Fibroblast of lung (primary cell): ENCODE results near the gene CAMSAP2. TPM values are rescaled to one million over a fixed set of nuclear protein-coding genes. Genes with fewer than 3 reads are reported as not detected.

Source experiments
- DNase-seq, 2 donors: peaks; one replicate each; pipeline versions ENCODE4 v3.0.0 to v3.0.0-alpha.2; 2010; ENCODE audit warnings: low read depth in 2 of 2
- H2AFZ ChIP-seq: 2 replicates; pipeline ENCODE4 v1.5.1; 2012; ENCODE audit warnings: low read length, control low read depth, inconsistent platforms
- H3K27ac ChIP-seq: 2 replicates; pipeline ENCODE4 v1.5.1; 2011; ENCODE audit warnings: low read length, control low read depth; ENCODE audit not compliant: insufficient read depth
- H3K27me3 ChIP-seq: 2 replicates; pipeline ENCODE4 v1.5.1; 2011; ENCODE audit warnings: mild to moderate bottlenecking, low read length; ENCODE audit not compliant: control insufficient read depth, insufficient read depth
- H3K36me3 ChIP-seq: 2 replicates; pipeline ENCODE4 v1.5.1; 2011; ENCODE audit warnings: low read length; ENCODE audit not compliant: control insufficient read depth, insufficient read depth
- H3K4me1 ChIP-seq: 2 replicates; pipeline ENCODE4 v1.5.1; 2011; ENCODE audit warnings: low read length; ENCODE audit not compliant: control insufficient read depth, insufficient read depth; ENCODE audit errors: extremely low read depth
- H3K4me2 ChIP-seq: 2 replicates; pipeline ENCODE4 v1.5.1; 2011; ENCODE audit warnings: low read length, control low read depth; ENCODE audit not compliant: insufficient read depth; ENCODE audit errors: extremely low read depth
- H3K4me3 ChIP-seq, 4 experiments: fragments of 200-600 bp in 1 of 4; sonication (generic) in 1 of 4; replicated peaks in 1 of 4; 2 replicates each; pipeline ENCODE4 v1.5.1; 2011 to 2016; ENCODE audit warnings: low read length in 4 of 4, low read depth in 3 of 4, mild to moderate bottlenecking in 3 of 4, control low read depth in 2 of 4, inconsistent platforms in 1 of 4, mixed read lengths in 1 of 4; ENCODE audit not compliant: insufficient read depth in 1 of 4; ENCODE audit errors: control extremely low read depth in 1 of 4
- H3K79me2 ChIP-seq: 2 replicates; pipeline ENCODE4 v1.5.1; 2012; ENCODE audit warnings: mild to moderate bottlenecking, low read length, inconsistent platforms; ENCODE audit not compliant: control insufficient read depth, insufficient read depth
- H3K9ac ChIP-seq: 2 replicates; pipeline ENCODE4 v1.5.1; 2011; ENCODE audit warnings: mild to moderate bottlenecking, low read length, control low read depth; ENCODE audit not compliant: insufficient read depth
- H3K9me3 ChIP-seq: 2 replicates; pipeline ENCODE4 v1.5.1; 2012; ENCODE audit warnings: low read depth, low read length; ENCODE audit not compliant: control insufficient read depth, insufficient read depth
- H4K20me1 ChIP-seq: 2 replicates; pipeline ENCODE4 v1.5.1; 2011; ENCODE audit warnings: low read length; ENCODE audit not compliant: control insufficient read depth, insufficient read depth; ENCODE audit errors: extremely low read depth
- EZH2 ChIP-seq: IDR thresholded peaks from 2 replicates; pipeline ENCODE4 v1.5.1; 2012; ENCODE audit warnings: low read length, control low read depth, mild to moderate bottlenecking; ENCODE audit errors: missing control alignments
- polyA plus RNA-seq, 2 donors: library from polyadenylated mRNA; depleted of rRNA in 1 of 2; stranded (reverse) in 1 of 2; unstranded in 1 of 2; fragments of >200 nt; gene quantifications; 2 replicates each; pipeline ENCODE4 v1.2.1, GENCODE V29; 2011 to 2012; ENCODE audit warnings: missing spikeins in 1 of 2
- total RNA-seq: library from RNA; depleted of rRNA; stranded (reverse); fragments of >200 nt; gene quantifications from 2 replicates; pipeline ENCODE4 v1.2.1, GENCODE V29; 2014
- TF ChIP-seq, protein P1 (sequence below), 2 donors: IDR thresholded peaks in 1 of 2; conservative IDR thresholded peaks in 1 of 2; 1 replicate in 1 of 2; 2 replicates in 1 of 2; pipeline ENCODE4 v1.5.1; 2011 to 2012; ENCODE audit warnings: low read length in 2 of 2, control low read depth in 1 of 2, inconsistent platforms in 1 of 2, low read depth in 1 of 2, mild to moderate bottlenecking in 1 of 2

The CAMSAP2 gene
- total and polyA plus RNA-seq, 2 donors (not counting 1 experiment from before 2014, with no cell fraction given), result 22.3 to 32.5 TPM

DNA sequence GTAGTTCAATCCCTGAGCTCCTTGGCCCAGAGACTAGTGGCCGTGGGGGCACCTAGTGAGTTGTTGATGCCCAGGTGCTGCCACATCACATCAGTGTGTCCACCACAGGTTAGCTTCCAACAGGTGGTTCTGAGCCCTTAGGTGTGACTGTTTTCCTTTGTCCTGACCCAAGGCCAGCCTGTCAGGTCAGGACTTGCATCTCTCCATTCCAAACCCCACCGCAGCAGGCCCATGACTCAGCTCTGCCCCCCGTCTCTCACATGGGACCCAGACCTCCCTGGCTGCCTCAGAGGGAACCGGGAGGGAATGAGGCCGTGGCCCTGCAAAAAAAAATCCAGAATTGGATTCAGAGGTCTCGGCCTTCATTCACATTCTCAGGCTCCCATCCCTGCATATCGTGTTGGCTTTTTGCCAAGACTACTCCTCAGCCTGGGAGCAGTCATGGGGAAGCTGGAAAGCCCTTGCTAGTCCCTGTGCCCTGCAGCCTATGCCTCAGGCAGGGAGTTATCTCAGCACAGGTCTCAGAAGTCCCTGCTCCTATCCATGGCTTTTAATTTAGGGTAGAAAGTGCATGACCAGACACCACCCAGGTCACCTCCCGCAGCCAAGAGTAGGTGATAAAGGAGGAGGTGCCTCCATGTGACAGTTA lies 163.2 kb downstream of the CAMSAP2 start:
- no peak for DNase-seq
- no peak overlapping the region for H3K9ac ChIP-seq

DNA sequence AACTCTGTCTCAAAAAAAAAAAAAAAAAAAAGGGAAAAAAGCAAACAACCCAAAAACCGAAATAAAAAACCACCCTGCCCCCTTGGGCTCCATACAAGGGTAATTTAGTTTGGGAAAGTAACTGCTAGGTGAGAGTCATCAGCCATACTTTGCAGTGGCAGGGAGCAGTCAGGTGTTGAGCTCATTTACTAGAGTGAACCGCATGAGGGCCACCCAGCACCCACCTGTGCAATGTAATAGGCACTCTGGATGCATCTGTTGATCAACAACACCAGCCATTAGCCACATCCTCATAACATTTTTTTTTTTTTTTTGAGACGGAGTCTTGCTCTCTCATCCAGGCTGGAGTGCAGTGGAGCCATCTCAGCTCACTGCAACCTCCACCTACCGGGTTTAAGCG lies 165.1 kb downstream of the CAMSAP2 start:
- Histone ChIP-seq H3K79me2 (no peaks in the 10 kb centered on the region), H4K20me1 (no peaks in the 10 kb centered on the region), H3K27me3 (peaks cover 5% of the 10 kb centered on the region), H3K4me3 (no peak overlapping the region), H2AFZ (no peak overlapping the region), H3K9ac (no peak overlapping the region), H3K27ac (no peak overlapping the region), H3K36me3 (no peaks in the 10 kb centered on the region), H3K4me2 (no peak overlapping the region), H3K9me3 (no peaks in the 10 kb centered on the region), H3K4me1 (no peaks in the 10 kb centered on the region)
- DNase-seq, result no peak
- TF ChIP-seq, protein P1, sequence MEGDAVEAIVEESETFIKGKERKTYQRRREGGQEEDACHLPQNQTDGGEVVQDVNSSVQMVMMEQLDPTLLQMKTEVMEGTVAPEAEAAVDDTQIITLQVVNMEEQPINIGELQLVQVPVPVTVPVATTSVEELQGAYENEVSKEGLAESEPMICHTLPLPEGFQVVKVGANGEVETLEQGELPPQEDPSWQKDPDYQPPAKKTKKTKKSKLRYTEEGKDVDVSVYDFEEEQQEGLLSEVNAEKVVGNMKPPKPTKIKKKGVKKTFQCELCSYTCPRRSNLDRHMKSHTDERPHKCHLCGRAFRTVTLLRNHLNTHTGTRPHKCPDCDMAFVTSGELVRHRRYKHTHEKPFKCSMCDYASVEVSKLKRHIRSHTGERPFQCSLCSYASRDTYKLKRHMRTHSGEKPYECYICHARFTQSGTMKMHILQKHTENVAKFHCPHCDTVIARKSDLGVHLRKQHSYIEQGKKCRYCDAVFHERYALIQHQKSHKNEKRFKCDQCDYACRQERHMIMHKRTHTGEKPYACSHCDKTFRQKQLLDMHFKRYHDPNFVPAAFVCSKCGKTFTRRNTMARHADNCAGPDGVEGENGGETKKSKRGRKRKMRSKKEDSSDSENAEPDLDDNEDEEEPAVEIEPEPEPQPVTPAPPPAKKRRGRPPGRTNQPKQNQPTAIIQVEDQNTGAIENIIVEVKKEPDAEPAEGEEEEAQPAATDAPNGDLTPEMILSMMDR (conservative IDR thresholded peaks at IDR 0.05 in 1 of 2, IDR thresholded peaks at IDR 0.05 in 1 of 2; ENCODE audit: low read depth in 1 of 2, low read length in 2 of 2), result no peak
- TF ChIP-seq EZH2, result no peak

More for the DNA sequence above, 163.2 kb downstream of the CAMSAP2 start:
- Histone ChIP-seq H3K36me3 (no peaks in the 10 kb centered on the region), H3K27ac (no peak overlapping the region), H3K27me3 (peaks cover 5% of the 10 kb centered on the region), H3K79me2 (no peaks in the 10 kb centered on the region), H2AFZ (no peak overlapping the region), H3K4me2 (no peak overlapping the region), H3K4me1 (no peaks in the 10 kb centered on the region), H3K4me3 (no peak overlapping the region), H3K9me3 (no peaks in the 10 kb centered on the region), H4K20me1 (no peaks in the 10 kb centered on the region)
- TF ChIP-seq EZH2, result no peak
- TF ChIP-seq, protein P1 (conservative IDR thresholded peaks at IDR 0.05 in 1 of 2, IDR thresholded peaks at IDR 0.05 in 1 of 2; ENCODE audit: low read depth in 1 of 2, low read length in 2 of 2), result no peak

DNA sequence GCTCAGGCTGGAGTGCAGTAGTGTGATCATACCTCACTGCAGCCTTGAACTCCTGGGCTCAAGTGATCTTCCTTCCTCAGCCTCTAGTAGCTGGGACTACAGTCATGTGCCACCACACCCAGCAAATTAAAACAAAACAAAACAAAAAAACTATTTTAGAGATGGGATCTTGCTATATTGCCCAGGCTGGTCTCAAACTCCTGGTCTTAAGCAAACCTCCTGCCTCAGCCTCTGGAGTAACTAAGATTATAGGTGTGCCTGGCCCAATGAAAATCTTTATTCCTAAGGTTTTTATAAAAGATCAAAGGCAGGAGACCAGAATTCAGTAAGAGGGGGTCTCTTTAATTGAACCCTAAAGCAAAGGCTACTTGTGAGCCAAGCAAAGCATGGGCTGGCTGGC lies 166.1 kb downstream of the CAMSAP2 start:
- Histone ChIP-seq H3K4me1 (no peaks in the 10 kb centered on the region), H3K4me3 (no peak overlapping the region), H3K9ac (no peak overlapping the region), H4K20me1 (no peaks in the 10 kb centered on the region), H3K36me3 (no peaks in the 10 kb centered on the region), H2AFZ (no peak overlapping the region), H3K79me2 (no peaks in the 10 kb centered on the region), H3K4me2 (no peak overlapping the region), H3K27ac (no peak overlapping the region), H3K27me3 (peaks cover 5% of the 10 kb centered on the region), H3K9me3 (no peaks in the 10 kb centered on the region)
- TF ChIP-seq, protein P1 (conservative IDR thresholded peaks at IDR 0.05 in 1 of 2, IDR thresholded peaks at IDR 0.05 in 1 of 2; ENCODE audit: low read depth in 1 of 2, low read length in 2 of 2), result no peak
- no peak for TF ChIP-seq EZH2
- no peak for DNase-seq
